ENCODE measurements around the gene NAA80.

- no peak for TF ChIP-seq TARDBP (IDR thresholded peaks at IDR 0.05)
- TF ChIP-seq BHLHE40 (IDR thresholded peaks at IDR 0.05; ENCODE audit: borderline replicate concordance), result no peak
- TF ChIP-seq FOXK2 (IDR thresholded peaks at IDR 0.05), result no peak
- TF ChIP-seq ZNF384 (IDR thresholded peaks at IDR 0.05), result no peak
- TF ChIP-seq NFRKB (IDR thresholded peaks at IDR 0.05), result no peak
- no peak for TF ChIP-seq ARNT (IDR thresholded peaks at IDR 0.05)
- TF ChIP-seq ELF4 (IDR thresholded peaks at IDR 0.05), result no peak
- no peak for TF ChIP-seq SP1 (IDR thresholded peaks at IDR 0.05)
These were observed 23.8 kb downstream of the NAA80 start for GRCh38 chr3:50275141-50275995.
